ENCODE measurements around the gene ENTPD7. TPM values are rescaled to one million over a fixed set of nuclear protein-coding genes. Genes with fewer than 3 reads are reported as not detected.
A peak's percentile ranks its signal among the peaks of the same experiment; 100 is the strongest.

ENTPD7 gene
- total and polyA plus RNA-seq, 8 donors: 15.1 to 18.0 (median 16.1) TPM

GRCh38 chr10:99711129-99711719 lies 51.9 kb downstream of the ENTPD7 start:
- no peaks in the 10 kb centered on the region for H3K4me1 ChIP-seq
- intact Hi-C loops (cut with DNase I): loop anchor here in 1 of 2 donors (10.0 kb wide), 1 partner anchor 76 kb away; no protein-coding TSS in a partner anchor
- no peak overlapping the region for H3K4me3 ChIP-seq
- peak in 2 of 4 donors; percentile 17 to 52 for DNase-seq
- H3K27ac ChIP-seq: no peak overlapping the region
- peak; percentile 90 for ATAC-seq
- peak in 1 of 2 donors; percentile 38 for TF ChIP-seq CTCF (IDR thresholded peaks at IDR 0.05)
- no peaks in the 10 kb centered on the region for H3K9me3 ChIP-seq
- peaks cover 0 to 79% of the 10 kb centered on the region in 2 donors for H3K36me3 ChIP-seq
- no peaks in the 10 kb centered on the region for H3K27me3 ChIP-seq

- Histone ChIP-seq H3K27me3 (no peaks in the 10 kb centered on the region), H3K9me3 (no peaks in the 10 kb centered on the region), H3K27ac (no peak overlapping the region), H3K4me1 (no peaks in the 10 kb centered on the region), H3K4me3 (no peak overlapping the region), H3K36me3 (peaks cover 0 to 94% of the 10 kb centered on the region in 2 donors)
- no peak for TF ChIP-seq CTCF (IDR thresholded peaks at IDR 0.05)
- intact Hi-C loops (cut with DNase I): loop anchor here in 1 of 2 donors (10.0 kb wide), 1 partner anchor 80 kb away; no protein-coding TSS in a partner anchor
- DNase-seq (no peak), ATAC-seq (no peak)
Measured at GRCh38 chr10:99714446-99714845, 55.1 kb downstream of the ENTPD7 start.

GRCh38 chr10:99720387-99720786 lies 61.1 kb downstream of the ENTPD7 start:
- Histone ChIP-seq H3K36me3 (peaks cover 0 to 100% of the 10 kb centered on the region in 2 donors), H3K27ac (no peak overlapping the region), H3K4me3 (no peak overlapping the region), H3K27me3 (no peaks in the 10 kb centered on the region), H3K4me1 (no peaks in the 10 kb centered on the region), H3K9me3 (no peaks in the 10 kb centered on the region)
- no peak for TF ChIP-seq CTCF (IDR thresholded peaks at IDR 0.05)
- ATAC-seq: no peak
- intact Hi-C loops (cut with DNase I): no loop called here
- DNase-seq: no peak

GRCh38 chr10:99730026-99730425 lies 70.7 kb downstream of the ENTPD7 start:
- Histone ChIP-seq H3K4me1 (peaks cover 10 to 40% of the 10 kb centered on the region in 2 donors), H3K36me3 (peaks cover 0 to 29% of the 10 kb centered on the region in 2 donors), H3K27me3 (no peaks in the 10 kb centered on the region), H3K9me3 (no peaks in the 10 kb centered on the region), H3K27ac (no peak overlapping the region), H3K4me3 (no peak overlapping the region)
- no peak for TF ChIP-seq CTCF (IDR thresholded peaks at IDR 0.05)
- DNase-seq: peak in 1 of 4 donors; percentile 32
- ATAC-seq: peak; percentile 43
- intact Hi-C loops (cut with DNase I): no loop called here

- DNase-seq: no peak
- Histone ChIP-seq H3K36me3 (peaks cover 0 to 18% of the 10 kb centered on the region in 2 donors), H3K4me1 (peaks cover 10 to 40% of the 10 kb centered on the region in 2 donors), H3K27me3 (no peaks in the 10 kb centered on the region), H3K9me3 (no peaks in the 10 kb centered on the region), H3K4me3 (peak overlapping the region; percentile 67 to 91), H3K27ac (peak overlapping the region; percentile 94 to 98)
- ATAC-seq: peak; percentile 11
- no peak for TF ChIP-seq CTCF (IDR thresholded peaks at IDR 0.05)
- intact Hi-C loops (cut with DNase I): no loop called here
Measured at GRCh38 chr10:99731306-99732032, 72.2 kb downstream of the ENTPD7 start.
